Adrenal gland (tissue), 5 donors: ENCODE measurements around the gene TEKT4.
"Not testable (repeated sequence)": the region's sequence is repeated elsewhere in the genome, so short reads cannot be mapped to it uniquely, and the experiment has no call there.

Experiments used
- CTCF ChIP-seq, 6 experiments: fragments of 450-650 bp in 4 of 6; fragments of 200-600 bp in 2 of 6; sonication (generic) in 1 of 6; IDR thresholded peaks; 1 replicate in 5 of 6; 2 replicates in 1 of 6; pipeline versions ENCODE4 v1.5.1 to v1.8.0; 2016 to 2021; ENCODE audit warnings: antibody characterized with exemption in 6 of 6, mild to moderate bottlenecking in 2 of 6, moderate library complexity in 1 of 6
- POLR2A ChIP-seq, 2 donors: fragments of 450-650 bp; IDR thresholded peaks; one replicate each; pipeline ENCODE4 v1.6.1; 2017; ENCODE audit warnings: antibody characterized with exemption in 2 of 2, mild to moderate bottlenecking in 2 of 2, moderate library complexity in 1 of 2
- donor health status: DM: no; HTN: no; CAD: no.

GRCh38 chr2:94895273-94895672, 24.0 kb downstream of the TEKT4 start:
- TF ChIP-seq CTCF, POLR2A (IDR thresholded peaks at IDR 0.05): not testable (repeated sequence)
